ENCODE measurements around the gene SRGAP3.

The SRGAP3 gene

DNA sequence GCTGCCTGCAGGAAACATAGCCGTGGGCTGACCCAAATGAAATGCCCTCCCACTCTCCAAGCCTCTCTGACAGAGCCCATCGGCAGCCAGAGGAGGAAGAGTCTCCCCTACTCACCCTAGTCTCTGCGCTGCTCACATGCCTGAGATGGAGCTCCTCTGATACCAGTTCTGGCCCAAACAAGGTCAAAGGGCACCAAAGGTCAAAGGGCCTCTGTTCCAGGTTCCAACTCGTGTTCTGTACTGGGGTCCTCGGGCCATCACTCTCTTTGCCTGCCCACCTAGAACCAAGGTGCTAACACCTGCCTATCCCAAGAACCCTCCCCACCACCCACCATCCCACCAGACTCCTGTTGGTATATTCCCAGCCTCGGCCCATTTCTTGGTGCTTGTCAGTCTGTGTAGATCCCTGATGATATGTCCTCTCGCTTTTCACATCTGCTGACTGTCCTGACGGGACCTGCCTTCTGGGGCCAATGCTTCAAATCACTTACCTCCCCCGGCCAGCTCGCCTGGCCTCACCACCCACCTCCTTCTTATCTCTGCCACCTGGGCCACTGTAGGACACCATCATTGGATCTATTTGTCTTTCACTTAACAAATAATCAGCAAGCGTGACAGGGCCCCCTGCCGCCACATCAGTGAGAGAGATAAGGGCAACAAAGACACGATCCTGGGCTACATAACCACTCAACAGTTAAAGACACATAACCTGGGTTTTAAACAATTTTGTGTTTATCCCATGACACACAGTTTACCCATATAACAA lies 90.4 kb downstream of the SRGAP3 start (continued):
- TF ChIP-seq, protein P1, sequence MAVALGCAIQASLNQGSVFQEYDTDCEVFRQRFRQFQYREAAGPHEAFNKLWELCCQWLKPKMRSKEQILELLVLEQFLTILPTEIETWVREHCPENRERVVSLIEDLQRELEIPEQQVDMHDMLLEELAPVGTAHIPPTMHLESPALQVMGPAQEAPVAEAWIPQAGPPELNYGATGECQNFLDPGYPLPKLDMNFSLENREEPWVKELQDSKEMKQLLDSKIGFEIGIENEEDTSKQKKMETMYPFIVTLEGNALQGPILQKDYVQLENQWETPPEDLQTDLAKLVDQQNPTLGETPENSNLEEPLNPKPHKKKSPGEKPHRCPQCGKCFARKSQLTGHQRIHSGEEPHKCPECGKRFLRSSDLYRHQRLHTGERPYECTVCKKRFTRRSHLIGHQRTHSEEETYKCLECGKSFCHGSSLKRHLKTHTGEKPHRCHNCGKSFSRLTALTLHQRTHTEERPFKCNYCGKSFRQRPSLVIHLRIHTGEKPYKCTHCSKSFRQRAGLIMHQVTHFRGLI (tag by site-specific recombination; IDR thresholded peaks at IDR 0.05): no peak
- TF ChIP-seq ZNF114 (tag by site-specific recombination; IDR thresholded peaks at IDR 0.05) (no peak), ZNF660 (tag by site-specific recombination; IDR thresholded peaks at IDR 0.05) (no peak), ZNF521 (tag by site-specific recombination; IDR thresholded peaks at IDR 0.05) (no peak), ZNF174 (tag by site-specific recombination; IDR thresholded peaks at IDR 0.05) (no peak), ZNF560 (tag by site-specific recombination; IDR thresholded peaks at IDR 0.05; ENCODE audit: borderline replicate concordance) (no peak), FEZF1 (tag by site-specific recombination; IDR thresholded peaks at IDR 0.05) (0 out of 2 replicates have a peak, but pooled peaks have one; percentile 23), EGR2 (tag by site-specific recombination; IDR thresholded peaks at IDR 0.05; ENCODE audit: low read depth) (peak; percentile 77)

DNA sequence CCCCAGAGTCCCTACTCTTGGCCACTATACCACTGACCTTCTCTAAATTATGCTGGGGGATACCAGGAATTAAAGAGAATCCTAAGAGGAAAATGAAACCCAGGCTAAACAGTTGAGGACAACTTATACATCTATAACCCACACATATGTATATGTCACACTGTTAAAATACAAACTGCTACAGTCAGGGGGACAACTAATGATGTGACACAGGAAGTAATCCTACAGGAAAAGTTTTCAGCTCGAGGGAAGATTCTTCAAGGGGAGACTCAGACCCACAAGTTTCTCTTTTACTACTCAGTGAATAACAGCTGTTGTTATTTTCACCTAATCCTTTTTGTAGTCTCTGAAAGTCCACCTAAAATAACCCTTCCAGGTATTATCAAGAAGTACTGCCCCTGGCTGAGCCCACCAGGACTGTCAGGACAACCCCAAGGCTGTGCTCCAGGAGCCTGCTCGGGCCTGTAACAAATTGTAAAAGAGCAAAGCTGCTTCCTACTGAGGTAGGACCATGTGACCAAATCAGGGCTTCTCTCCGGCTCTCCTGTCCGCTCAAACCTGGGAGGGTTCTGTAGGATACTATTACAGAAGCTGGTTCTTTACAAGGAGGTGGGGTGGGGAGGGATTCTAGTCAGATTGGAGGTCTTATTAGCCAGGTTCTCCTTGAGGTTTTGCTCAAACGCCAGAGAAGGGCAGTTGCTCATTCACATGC lies 91.6 kb downstream of the SRGAP3 start:
- Histone ChIP-seq H3K9me3 (ENCODE audit: control insufficient read depth, insufficient read depth, low read depth, low read length) (no peaks in the 10 kb centered on the region), H3K4me3 (ENCODE audit: low read depth, low read length) (no peak overlapping the region), H3K36me3 (ENCODE audit: control insufficient read depth in 2 of 2, insufficient read depth in 1 of 2, low read length in 2 of 2) (no peaks in the 10 kb centered on the region), H3K4me1 (ENCODE audit: control insufficient read depth, insufficient read depth, low read length) (peaks cover 8% of the 10 kb centered on the region), H3K27ac (ENCODE audit: extremely low read depth, low read depth, low read length) (no peak overlapping the region)
- CTCF ChIA-PET: no interaction called here
- TF ChIP-seq, protein P2, sequence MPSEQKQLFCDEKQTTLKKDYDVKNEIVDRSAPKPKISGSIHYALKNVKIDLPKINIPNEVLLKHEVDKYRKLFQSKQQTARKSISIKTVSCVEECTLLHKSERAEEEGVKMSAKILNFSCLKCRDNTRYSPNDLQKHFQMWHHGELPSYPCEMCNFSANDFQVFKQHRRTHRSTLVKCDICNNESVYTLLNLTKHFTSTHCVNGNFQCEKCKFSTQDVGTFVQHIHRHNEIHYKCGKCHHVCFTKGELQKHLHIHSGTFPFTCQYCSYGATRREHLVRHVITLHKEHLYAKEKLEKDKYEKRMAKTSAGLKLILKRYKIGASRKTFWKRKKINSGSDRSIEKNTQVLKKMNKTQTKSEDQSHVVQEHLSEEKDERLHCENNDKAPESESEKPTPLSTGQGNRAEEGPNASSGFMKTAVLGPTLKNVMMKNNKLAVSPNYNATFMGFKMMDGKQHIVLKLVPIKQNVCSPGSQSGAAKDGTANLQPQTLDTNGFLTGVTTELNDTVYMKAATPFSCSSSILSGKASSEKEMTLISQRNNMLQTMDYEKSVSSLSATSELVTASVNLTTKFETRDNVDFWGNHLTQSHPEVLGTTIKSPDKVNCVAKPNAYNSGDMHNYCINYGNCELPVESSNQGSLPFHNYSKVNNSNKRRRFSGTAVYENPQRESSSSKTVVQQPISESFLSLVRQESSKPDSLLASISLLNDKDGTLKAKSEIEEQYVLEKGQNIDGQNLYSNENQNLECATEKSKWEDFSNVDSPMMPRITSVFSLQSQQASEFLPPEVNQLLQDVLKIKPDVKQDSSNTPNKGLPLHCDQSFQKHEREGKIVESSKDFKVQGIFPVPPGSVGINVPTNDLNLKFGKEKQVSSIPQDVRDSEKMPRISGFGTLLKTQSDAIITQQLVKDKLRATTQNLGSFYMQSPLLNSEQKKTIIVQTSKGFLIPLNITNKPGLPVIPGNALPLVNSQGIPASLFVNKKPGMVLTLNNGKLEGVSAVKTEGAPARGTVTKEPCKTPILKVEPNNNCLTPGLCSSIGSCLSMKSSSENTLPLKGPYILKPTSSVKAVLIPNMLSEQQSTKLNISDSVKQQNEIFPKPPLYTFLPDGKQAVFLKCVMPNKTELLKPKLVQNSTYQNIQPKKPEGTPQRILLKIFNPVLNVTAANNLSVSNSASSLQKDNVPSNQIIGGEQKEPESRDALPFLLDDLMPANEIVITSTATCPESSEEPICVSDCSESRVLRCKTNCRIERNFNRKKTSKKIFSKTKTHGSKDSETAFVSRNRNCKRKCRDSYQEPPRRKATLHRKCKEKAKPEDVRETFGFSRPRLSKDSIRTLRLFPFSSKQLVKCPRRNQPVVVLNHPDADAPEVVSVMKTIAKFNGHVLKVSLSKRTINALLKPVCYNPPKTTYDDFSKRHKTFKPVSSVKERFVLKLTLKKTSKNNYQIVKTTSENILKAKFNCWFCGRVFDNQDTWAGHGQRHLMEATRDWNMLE (tag by site-specific recombination; conservative IDR thresholded peaks at IDR 0.05; ENCODE audit: low read depth): 0 out of 2 replicates have a peak, but pooled peaks have one; percentile 30
- TF ChIP-seq FEZF1 (tag by site-specific recombination; IDR thresholded peaks at IDR 0.05): 0 out of 2 replicates have a peak, but pooled peaks have one; percentile 5
- TF ChIP-seq, protein P3, sequence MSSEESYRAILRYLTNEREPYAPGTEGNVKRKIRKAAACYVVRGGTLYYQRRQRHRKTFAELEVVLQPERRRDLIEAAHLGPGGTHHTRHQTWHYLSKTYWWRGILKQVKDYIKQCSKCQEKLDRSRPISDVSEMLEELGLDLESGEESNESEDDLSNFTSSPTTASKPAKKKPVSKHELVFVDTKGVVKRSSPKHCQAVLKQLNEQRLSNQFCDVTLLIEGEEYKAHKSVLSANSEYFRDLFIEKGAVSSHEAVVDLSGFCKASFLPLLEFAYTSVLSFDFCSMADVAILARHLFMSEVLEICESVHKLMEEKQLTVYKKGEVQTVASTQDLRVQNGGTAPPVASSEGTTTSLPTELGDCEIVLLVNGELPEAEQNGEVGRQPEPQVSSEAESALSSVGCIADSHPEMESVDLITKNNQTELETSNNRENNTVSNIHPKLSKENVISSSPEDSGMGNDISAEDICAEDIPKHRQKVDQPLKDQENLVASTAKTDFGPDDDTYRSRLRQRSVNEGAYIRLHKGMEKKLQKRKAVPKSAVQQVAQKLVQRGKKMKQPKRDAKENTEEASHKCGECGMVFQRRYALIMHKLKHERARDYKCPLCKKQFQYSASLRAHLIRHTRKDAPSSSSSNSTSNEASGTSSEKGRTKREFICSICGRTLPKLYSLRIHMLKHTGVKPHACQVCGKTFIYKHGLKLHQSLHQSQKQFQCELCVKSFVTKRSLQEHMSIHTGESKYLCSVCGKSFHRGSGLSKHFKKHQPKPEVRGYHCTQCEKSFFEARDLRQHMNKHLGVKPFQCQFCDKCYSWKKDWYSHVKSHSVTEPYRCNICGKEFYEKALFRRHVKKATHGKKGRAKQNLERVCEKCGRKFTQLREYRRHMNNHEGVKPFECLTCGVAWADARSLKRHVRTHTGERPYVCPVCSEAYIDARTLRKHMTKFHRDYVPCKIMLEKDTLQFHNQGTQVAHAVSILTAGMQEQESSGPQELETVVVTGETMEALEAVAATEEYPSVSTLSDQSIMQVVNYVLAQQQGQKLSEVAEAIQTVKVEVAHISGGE (tag by site-specific recombination; conservative IDR thresholded peaks at IDR 0.05; ENCODE audit: low read depth): peak; percentile 90
- no peak for TF ChIP-seq ZNF670 (tag by site-specific recombination; IDR thresholded peaks at IDR 0.05; ENCODE audit: low read depth)
- POLR2A ChIA-PET: no interaction called here
